ENCODE measurements around the gene SORCS3.

The SORCS3 gene

DNA sequence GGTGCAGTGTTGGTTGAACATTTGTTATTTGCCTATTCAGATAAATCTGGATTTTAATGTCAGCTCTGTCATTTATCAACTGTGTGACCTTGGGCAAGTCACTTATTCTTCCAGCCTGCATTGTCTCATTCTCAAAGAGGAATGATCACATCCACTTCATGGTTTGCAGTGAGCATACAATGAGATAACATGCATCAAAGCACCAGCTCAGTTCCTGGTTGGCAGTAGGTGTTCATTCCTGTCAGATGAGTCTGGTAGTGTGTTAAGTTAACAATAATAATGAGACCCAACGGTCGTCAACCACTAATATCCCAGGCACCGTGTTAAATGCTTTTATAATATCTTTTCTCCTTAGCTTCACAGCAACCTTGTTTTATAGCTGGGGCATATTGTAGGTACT is 137.3 kb downstream of the SORCS3 start:
- peak; percentile 50 for DNase-seq (ENCODE audit: low spot score)

DNA sequence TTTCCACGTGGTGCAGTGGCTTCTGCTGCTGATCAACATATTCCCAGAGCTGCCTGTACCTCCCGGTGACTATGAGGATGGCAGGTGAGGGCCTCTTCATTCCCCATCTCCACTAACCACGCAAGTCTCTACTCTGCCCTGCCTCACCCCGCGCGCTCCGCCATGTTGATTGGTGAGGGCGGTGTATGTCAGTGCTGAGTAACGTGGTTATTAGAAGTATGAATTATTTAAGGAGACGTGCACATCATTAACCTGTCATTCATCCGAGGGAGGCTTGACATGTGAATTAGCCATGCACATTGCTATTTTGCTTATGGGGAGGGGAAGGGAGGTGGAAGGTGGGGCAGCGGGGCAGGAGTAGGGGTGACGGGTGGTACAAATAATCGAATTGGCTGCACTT is 138.6 kb downstream of the SORCS3 start:
- DNase-seq (ENCODE audit: low spot score), result no peak

DNA sequence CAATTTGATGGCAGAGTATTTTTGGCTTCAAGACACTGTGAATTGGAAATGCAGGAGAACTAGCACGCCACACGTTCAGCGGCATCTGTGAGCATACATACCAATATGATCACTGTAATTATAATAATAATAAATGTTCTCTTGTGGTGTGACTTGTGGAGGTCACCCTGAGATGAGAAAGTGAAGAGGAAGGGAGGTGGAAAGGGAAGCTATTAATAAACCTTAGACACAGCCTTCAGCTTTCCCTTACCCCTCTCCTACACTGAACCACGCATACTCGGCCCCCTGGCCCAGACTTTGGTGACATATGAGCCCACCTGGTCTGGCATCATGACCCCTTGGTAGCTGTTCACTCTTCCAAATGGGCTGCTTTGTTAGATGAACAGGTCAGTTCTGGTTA is 139.1 kb downstream of the SORCS3 start:
- DNase-seq (ENCODE audit: low spot score), result no peak

DNA sequence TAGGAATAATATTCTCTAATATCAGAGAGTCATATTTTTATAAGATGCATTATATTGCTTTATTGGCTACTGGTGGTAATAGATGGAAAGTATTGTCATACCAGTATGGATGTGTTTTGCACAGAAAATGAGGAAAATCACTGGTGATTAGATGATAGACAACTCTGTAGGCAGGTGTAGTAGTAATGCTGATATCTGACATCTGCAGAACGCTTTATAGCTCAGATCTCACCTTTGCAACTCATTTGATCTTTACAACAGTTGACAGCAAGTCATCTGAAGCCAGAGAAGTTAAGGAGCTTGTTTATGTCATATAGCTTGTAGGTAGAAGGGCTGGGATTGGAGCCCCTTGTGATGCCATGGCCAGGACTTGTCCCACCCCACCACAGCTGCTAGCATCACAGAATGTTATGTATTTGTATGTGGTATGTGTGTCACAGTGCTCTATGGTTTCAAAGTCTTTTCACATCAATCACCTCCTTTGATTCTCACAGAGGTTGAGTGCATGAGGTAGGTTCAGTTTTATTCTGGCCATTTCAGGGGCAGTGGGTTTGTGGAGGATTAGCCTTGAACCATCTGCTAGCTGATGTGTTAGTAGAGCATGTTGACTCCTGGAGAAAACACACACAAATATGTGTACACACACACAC is 140.0 kb downstream of the SORCS3 start:
- no peak for DNase-seq (ENCODE audit: low spot score)

DNA sequence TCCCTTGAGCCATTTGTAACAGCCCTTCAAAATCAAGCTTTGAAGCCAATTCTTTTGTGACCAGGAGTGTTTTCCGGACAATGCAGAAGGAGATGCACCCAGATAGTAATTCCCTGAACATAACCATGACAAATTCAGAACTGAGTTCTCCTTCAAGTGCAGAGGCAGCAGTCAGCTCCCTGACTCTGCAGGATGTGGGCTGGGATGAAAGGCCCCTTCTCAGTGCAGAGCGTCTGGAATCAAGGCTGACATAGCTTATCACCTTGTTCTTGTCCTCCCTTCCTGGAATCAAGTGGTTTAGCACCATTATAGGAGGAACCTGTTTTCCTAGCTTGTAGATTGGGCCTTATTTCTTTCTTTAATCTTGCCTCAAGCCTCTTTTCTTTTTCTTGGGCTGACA is 143.4 kb downstream of the SORCS3 start:
- DNase-seq (ENCODE audit: low spot score), result no peak

DNA sequence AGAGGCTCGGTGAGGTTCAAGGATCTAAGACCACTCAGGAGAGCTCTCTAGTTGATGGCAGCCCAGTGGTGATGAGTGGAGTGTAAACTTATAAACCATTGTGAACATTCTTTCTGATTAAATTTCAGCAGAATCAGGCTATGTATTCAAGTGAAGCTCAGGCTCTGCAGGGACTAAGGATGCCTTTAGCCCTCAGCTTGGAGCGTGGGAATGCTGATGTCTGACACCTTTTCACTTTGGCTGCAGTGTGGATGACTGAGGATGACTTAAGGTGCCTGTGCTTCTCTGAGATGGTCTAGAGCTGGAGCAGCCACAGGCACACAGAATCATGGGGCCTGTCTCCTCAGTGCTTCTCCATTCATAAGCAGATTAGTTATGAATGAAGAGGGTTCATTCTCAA is 150.4 kb downstream of the SORCS3 start:
- no peak for DNase-seq (ENCODE audit: low spot score)

DNA sequence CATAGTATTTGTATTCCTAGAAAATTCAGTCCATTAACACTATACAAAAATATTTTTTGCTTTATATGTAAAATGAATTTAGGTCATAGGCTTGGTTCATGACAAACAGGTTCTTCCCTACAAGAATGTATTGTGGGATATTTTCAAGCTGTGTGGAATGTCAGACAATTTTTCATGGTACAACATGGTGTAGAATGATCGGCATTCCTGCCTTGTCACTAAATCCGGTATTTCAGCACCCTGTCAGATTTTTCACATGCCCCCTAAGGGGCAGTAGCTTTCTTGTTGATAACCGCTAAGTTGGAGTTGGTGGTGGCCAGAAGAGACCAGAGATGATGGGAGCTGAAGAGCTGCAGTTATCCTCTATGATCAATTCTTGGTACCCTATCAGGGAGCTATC is 154.3 kb downstream of the SORCS3 start:
- DNase-seq (ENCODE audit: low spot score), result no peak

DNA sequence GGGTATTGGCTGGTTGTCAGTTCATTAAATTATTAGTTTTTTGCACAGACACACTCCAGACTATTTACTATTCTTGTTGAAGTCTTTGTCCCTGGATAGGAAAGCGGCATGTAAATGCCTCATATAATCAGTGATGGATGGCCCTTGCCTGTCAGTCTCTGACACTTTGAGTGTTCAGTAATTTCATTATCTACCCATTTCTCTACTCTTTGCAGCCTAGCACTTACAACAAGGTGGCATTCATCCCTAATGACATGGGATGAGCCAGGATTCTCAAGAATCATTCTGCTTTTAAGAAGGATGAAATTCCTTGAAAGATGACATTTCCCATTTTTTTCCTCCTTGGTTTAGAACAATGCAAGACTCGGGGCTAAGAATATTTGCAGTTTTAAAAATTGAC is 155.7 kb downstream of the SORCS3 start:
- DNase-seq (ENCODE audit: low spot score), result no peak

DNA sequence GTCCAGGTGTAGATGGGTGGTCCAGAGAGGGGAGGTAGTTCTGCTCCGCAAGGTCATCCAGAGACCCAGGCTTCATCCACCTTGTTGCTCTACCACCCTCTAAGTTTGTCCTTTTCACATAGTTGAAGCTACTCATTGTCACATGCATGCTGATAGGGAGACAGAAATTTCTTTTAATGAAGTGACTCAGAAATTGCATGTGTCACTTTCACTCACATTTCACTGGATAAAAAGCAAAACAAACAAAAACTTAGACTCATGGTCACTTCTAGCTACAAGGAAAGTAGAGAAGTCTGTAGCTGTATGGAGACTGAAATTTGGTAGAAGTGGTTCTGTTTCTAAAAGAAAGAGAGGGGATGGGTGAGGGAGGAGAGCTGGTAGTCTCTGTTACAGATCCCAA is 161.9 kb downstream of the SORCS3 start:
- DNase-seq (ENCODE audit: low spot score), result peak; percentile 44

DNA sequence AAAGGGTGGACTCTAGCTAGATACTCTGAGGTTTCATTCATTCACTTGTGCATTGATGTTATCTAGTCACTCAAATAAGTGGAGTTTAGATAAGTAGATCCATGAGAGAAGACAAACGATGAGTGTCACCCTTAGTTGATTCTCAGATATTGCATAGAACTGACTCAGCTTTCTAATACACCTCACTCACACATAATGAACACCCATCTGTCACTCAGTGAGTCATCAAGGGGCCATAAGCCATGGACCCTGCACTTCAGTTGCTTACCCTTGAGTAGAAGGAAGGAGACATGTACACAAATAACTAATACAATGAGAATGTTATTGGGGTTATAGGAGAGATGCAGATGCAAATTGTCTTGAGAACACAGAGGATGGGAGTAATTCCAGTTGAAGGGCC is 163.8 kb downstream of the SORCS3 start:
- DNase-seq (ENCODE audit: low spot score), result peak; percentile 62

DNA sequence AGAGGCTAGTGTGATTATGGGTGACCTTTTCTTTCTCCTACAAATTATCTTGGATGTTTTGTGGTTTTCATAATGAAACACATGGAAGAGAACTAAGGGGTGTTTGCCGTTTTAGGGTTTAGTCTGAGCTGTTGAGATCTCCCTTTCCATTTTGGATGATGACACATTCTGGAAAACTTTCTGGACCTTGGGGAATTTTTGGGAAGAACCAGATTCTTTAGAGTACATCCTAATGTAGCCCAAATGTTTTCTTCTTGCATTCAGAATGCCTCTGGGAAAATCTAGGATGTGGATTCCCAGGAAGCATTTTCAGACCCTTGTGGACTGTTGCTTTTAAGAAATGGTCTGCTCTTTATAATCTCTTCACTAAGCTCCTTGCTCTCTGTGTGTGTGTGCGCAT is 165.7 kb downstream of the SORCS3 start:
- no peak for DNase-seq (ENCODE audit: low spot score)

DNA sequence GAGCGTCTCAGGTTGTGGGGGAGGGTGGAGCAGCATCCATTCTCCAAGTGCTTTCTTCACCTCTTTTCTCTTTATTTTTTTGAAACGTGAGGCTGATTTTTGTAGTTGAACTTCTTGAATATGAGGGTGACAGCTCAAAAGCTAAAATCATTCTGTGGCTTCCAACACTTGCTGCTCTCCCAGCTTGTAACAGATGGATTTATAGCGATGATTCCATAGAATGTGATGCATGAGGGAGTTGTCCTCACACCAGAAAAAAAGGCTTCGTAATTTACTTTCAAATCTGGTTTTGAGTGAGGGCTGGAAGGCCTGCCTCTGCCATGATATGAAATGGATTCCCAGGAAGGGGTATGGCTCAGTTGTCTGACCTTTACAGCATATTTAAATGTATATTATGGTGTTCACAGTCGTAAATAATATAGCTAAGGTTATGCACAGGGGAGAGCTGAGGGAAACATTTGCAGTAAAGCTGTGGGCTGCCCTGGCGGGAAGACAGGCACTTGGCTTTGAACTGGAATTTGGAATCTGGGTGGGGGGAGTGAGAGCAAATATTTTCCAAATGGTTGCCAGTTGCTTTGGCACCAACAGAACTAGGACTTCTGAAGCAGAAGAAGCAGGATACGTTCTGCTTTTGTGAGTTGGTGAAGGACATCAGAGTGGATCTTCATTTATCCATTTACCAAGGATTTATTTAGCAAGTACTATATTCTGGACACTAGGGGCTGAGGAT is 166.7 kb downstream of the SORCS3 start:
- no peak for DNase-seq (ENCODE audit: low spot score)

DNA sequence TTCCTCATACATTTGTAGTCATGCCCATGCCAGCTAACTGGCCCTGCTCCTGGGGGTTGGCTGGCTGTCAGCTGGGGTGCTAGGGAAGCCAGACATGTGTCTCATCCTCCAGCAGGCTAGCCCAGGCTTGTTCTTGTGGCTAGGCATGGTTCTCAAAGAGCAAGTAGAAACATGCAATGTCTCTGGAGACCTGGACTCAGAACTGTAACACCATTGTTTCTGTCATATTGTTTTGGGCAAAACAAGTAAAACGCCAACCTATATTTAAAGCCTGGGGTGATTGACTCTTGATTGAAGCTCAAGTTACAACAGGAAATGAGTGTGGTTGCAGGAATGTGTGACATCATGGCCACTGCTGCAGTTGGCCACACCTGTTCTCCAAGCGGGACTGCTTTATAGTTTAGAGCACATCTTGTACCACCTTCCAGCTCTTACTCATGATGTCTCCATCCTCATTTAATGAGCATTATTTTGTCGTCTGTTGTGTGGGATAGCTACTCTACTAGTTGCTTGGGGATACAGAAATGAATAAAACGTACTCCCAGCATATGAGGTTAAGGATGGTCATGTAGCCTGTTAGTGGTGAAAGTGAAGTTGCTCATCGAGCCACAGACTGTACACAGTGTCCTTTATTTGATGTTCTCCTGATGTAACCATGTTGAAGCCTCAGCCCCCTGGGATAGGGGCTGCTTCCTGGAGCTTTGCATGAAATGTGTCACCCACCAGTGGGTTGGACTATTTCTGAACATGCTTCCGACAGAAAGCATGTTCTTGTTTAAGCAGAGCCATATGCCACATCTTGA is 168.4 kb downstream of the SORCS3 start:
- peak; percentile 95 for DNase-seq (ENCODE audit: low spot score)

DNA sequence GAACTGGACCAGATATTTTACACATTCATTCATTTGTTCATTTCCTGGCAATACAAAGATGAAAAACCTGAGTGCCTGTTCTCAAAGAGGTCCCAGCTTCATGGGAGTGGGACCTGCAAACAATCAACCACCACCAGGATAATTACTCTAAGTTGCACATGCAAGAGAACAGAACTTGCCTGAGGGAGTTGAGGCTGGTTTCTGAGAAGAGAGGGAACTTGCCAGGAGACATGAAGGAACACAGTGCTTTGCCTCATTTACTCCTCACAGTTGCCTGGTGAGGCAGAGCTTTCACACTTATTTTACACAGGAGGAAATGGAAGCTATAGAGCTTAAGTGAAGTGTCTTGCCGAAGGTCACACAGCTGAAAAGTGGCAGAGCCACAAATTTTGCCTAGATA is 170.1 kb downstream of the SORCS3 start:
- DNase-seq (ENCODE audit: low spot score), result no peak

DNA sequence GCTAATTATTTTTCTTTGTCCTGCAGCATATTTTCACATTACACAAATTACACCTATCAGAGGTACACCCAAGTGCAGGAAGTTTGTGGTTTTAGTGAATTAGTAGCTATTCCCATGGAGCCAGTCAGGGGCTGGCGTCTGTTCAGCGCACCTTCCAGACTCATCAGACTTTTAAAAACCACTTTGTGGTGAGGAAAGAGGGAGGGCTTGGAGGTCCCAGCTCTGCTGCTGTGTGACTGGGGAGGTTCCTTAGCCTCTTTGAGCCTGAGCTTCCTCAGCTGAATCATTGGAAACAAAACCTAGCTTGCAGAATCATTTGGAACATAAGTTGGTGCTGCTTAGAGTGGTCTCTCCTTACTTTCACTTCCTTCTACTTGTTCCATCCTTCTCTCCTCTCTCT is 175.4 kb downstream of the SORCS3 start:
- peak; percentile 82 for DNase-seq (ENCODE audit: low spot score)

DNA sequence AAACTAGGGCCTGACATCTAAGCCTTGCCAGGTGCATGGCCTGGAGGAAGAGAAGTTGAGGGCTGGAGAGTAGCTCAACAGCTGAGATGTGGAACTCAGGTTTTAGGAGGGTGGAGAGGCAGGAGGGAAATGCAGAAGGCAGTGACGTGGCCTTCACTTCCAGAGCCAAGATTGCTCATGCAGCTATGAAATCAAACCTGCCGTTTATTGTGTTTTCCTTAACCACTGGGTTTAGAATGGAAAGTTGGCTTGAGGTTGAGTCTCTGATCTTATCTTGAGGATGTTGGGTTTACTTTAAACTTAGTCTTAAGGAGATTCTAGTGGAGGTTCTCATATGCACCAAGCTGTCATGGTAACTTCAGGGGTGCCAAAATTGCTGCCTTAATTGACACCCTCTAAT is 178.6 kb downstream of the SORCS3 start:
- no peak for DNase-seq (ENCODE audit: low spot score)

DNA sequence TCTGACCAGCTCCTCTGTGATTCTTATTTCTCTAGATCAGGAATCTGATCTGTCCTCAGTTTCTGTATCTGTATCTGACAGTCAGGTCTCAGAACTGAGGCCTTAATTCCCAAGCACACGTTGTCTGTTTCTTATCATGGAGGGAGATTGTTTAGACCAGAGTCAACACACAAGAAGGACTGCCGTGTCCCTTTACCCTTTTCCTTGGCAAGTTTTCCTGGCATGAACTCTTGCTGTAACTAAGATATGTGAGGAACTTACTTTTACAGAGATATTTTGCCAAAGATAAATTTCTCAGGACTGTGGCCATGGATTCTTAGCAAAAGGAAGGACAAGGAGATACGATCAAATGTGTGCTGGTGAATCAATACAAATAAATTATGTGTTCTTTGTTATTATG is 181.0 kb downstream of the SORCS3 start:
- DNase-seq (ENCODE audit: low spot score), result no peak

DNA sequence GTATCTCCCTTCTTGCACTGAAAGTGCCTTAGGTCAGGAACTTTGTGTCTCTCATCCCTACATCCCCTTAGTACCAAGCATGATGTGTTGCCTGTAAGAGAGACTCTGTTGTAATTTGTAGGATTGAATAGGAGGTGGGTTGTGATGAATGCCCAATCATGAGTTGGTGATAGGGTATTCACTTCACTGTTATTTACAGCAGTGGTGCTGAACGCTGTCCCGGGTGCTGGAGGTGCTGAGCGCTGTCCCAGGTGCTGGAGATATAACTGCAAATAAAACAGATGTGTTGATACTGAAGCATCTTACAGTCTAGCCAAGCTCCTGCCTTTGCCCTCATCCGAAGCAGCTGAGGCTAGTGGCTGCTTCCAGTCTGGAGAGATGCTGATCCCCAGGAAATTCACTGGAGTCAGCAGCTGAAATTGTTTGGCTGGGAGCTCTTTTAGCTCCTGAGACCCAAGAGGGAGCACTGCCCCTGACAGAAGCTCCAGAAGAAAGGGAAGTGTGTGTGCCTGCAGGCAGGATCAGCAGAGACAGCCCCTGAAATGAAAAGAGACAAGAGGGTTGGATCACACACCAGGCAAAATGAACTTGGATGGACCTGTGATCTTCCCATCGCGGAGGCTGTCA is 183.4 kb downstream of the SORCS3 start:
- DNase-seq (ENCODE audit: low spot score), result peak; percentile 62

DNA sequence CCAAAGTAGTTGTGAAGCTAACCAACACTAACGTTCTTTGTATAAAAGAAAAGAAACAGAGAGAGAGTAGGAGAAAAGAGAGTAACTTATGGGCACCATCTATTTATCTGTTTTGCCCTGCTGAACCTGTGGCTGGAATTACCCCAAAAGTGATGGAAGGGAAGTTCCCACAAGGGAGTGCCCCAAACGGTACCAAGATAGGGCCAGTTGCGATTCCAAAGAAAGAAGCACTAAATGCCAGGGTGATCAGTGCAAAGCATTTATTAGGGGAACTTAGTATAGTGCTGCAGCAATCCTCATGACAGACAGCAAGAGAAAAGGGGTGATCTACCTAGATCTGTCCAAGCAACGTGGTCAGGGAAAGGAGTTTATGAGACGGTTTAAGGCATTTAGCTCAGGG is 190.2 kb downstream of the SORCS3 start:
- DNase-seq (ENCODE audit: low spot score), result no peak

DNA sequence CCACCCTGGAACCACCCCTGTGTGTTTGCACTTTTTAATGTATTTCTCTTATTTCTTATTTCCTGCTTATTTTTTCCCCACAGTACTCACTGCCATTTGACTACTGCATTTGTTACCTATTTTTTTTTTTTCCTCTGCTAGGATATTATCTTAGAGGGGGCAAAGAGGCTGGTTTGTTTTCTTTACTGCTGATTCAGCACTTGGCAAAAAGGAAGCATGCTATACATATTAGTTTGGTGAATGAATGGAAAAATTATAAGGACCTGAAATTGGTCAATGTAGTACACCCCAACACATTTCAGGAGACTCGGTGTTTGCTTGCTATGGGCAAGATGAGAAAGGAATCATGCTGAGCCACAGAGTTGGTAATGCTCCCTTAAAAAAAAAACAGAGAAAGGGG is 193.5 kb downstream of the SORCS3 start:
- no peak for DNase-seq (ENCODE audit: low spot score)

DNA sequence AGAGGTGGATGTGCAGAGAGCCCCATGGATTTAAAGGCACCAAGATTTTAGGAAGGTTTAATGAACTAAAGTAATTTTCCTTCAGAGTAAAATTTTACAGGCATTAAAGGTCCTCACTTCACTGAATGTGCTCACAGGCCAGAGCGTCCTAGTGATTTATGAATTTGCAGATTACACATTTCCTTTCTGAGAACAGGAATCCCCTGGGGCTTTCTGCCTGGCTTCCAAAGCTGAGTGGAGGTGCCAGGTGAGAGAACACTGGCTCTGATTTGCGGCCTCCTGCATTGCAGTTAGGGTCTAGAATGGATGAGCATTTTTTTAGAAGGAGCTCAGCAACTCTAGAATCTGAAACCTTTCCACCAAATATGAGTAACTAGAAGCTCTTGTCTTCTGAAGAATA is 194.3 kb downstream of the SORCS3 start:
- DNase-seq (ENCODE audit: low spot score), result no peak

DNA sequence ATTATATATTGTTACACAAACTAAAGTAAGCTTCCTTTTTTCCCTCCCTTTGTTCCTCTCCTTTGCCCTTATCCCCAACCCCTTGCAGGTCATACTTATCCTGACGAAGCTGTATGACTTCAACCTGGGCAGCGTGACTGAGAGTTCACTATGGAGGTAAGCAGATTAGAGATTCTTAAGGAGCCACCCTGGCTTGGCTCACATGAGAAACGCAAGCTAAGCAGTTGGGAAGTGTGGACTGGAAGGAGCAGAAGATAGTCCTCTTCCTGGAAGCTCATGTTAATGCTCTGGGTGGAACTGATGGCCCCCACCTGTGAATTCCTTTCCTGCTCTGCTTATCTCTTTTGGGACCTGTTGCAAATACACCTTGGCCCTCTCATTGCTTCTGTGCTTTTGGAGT is 201.6 kb downstream of the SORCS3 start:
- DNase-seq (ENCODE audit: low spot score), result no peak

DNA sequence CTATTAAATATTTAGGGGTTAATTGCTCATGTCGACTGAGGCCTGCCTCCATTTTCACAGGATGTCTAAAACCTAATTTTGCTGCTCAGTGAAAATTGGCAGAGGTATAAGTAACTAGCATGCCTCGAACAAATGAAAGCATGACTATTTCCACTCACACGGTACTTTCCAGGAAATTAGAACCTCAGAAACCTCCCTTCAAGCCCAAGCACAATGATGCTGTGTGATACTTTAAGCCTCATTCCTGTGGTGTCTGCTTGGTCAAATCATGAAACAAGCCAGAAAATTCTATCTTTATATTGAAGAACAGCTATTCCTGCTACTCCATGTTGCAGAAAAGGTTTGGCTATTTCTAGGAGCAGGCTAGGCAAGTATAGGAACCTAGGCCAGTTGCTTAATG is 203.0 kb downstream of the SORCS3 start:
- no peak for DNase-seq (ENCODE audit: low spot score)

Measured in kidney tubule cell (primary cell).